Ureter (tissue), 1 donor: ENCODE measurements around the gene PDE8B. TPM values are rescaled to one million over a fixed set of nuclear protein-coding genes. Genes with fewer than 3 reads are reported as not detected.
"Not testable (repeated sequence)": the region's sequence is repeated elsewhere in the genome, so short reads cannot be mapped to it uniquely, and the experiment has no call there.

Source experiments
- DNase-seq: peaks from one replicate; pipeline ENCODE4 v3.0.0-alpha.2; 2020; ENCODE audit warnings: low spot score
- total RNA-seq: library from RNA; stranded (reverse); gene quantifications from one replicate; pipeline ENCODE4 v1.2.4, GENCODE V29; 2023
- donor health status: DM: yes; HTN: yes; CAD: no.

The PDE8B gene
- total RNA-seq, 1 donor from 2014 or later, result 10.1 TPM

- DNase-seq, result no peak
These were observed 233.2 kb downstream of the PDE8B start for GRCh38 chr5:77443670-77444069.

DNA sequence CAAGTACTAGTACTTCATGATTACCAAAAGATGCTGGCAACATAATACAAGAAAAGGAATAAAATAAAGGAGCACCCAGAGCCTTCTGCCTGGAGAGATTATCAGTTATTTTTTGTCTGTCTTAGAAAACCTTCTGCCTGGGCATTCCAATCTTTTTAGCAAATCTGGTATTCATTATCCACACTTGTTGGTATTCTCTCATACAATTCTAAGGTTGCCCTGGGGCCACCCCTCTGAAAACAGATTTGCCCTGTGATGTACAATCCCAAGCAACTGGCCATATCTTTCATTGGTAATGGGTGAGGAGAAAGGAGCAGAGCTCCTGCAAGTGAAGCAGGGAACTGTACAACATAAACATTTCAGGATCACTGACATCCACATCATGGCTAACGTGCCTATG is 233.9 kb downstream of the PDE8B start:
- DNase-seq, result no peak

DNA sequence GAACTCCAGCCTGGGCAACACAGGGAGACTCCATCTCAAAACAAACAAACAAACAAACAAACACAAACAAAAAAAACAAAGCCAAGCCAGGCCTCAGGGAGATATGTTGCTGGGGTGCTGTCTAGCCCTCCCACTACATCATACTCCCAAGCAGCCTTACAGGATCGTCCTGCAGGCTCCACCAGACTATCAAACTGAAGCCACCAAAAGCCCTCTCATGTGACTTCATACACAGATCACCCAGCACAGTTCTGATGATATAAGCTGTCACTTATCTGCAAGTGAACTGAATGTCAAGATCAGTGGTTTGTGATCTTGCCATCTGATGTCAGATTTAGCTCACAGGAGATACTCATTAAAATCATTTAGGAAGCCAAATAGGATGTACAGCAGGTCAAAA is 238.4 kb downstream of the PDE8B start:
- DNase-seq, result no peak

DNA sequence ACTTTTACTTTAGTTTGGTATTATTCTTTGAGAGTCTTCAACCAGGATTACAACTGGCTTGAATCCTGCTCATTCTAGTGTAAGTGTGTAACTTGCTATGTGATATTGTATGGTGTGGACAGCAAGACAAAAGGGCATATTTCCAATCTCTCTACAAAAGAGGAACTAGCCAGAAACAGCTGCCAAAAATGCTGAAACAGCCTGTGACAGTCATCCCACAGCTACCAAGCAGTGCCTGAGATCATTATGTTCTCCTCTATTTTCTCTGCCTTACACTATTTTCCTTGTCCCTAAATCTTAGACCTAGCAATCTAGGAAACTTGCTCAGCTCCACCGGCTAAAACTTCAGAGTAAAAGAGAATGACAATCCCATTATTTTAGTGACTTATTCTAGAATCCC is 238.8 kb downstream of the PDE8B start:
- DNase-seq, result no peak

DNA sequence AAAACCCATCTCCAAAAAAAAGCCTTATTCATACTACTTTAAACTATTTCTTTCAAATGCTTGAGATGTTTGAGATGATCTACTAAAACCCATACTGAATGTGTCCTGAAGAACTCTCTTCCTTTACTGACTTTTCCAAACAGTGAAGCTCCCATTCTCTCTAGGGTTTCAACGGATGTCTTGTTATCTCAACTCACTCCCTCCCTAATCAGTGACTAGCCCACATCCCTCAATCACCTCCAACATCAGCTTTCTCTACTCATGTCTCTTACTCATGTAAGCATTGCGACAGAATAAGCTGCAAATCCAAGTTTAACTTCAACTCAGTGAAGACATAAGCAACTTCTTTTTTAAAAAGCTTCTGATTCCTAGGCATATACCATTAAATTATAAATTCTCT is 239.5 kb downstream of the PDE8B start:
- DNase-seq, result no peak

DNA sequence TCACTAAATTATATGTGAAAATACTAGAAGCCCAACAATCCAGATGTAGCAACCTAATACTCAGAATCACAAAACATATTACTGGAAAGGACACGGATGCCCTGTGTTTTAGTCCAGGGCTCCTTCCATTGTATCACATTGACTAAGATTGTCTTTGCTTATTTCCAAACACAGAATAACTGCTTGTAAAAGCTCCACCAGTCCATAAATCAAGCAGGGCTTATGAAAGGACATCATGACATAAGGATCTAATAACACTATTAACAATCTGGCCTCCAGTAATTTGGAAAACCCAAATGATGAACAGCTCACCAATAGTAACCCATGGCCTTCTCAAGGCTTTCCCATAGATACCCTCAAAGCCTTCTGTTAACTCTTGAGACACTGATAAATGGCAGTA is 241.9 kb downstream of the PDE8B start:
- no peak for DNase-seq

- DNase-seq, result no peak
These were observed 243.6 kb downstream of the PDE8B start for GRCh38 chr5:77454123-77454522.

DNA sequence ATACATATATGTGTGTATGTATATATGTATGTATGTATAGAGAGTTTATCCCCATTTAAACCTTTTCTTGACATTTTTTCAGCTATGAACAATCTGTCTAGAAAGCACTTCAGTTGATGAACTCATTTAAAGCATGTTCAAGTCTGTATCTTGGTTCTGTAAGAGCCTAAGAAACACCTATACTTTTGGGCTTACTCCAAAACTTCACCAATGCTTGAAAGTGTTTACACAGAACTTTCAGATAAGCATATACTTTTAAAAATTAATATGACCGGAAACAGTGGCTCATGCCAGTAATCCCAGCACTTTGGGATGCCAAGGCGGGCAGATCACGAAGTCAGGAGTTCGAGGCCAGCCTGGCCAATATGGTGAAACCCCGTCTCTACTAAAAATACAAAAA is 250.8 kb downstream of the PDE8B start:
- DNase-seq, result no peak

DNA sequence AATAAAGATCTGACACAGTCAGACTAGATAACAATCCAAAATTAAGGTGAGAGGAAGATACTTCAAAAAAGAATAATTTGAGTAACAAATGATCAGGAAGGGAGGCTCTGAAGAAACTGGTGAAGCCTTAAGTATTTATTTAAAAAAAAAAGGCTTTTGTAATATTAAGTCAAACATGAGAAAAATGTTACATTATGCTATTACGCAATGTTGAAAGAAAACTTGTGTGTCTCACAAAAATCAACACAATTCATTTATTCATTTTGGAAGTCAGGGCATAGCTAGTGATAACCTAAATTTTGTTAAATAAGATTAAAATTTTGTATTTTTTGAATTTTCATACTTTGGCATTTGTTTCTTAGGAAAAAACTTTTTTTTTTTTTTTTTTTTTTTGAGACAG is 253.4 kb downstream of the PDE8B start:
- no peak for DNase-seq

GRCh38 chr5:77468875-77469274 is 258.4 kb downstream of the PDE8B start:
- not testable (repeated sequence) for DNase-seq

DNA sequence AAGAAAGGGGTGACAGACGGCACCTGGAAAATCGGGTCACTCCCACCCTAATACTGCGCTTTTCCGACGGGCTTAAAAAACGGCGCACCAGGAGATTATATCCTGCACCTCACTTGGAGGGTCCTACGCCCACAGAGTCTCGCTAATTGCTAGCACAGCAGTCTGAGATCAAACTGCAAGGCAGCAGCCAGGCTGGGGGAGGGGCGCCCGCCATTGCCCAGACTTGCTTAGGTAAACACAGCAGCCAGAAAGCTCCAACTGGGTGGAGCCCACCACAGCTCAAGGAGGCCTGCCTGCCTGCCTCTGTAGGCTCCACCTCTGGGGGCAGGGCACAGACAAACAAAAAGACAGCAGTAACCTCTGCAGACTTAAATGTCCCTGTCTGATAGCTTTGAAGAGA is 264.6 kb downstream of the PDE8B start:
- DNase-seq, result not testable (repeated sequence)

Other genes with a start within 250 kb of the PDE8B start
- gene AGGF1, start 180.3 kb upstream of the PDE8B start, total RNA-seq, result 17.4 TPM
- gene ZBED3, start 123.4 kb upstream of the PDE8B start, total RNA-seq, result 14.7 TPM